Measurements from ENCODE around the gene SREBF2. TPM values are rescaled to one million over a fixed set of nuclear protein-coding genes. Genes with fewer than 3 reads are reported as not detected.
A peak's percentile ranks its signal among the peaks of the same experiment; 100 is the strongest.

Gene SREBF2
- total and polyA plus RNA-seq, 3 experiments from 2014 or later = 24.5 to 87.1 (median 85.1) TPM

GRCh38 chr22:41916745-41917358 lies 83.9 kb downstream of the SREBF2 start:
- Histone ChIP-seq H3K27ac (ENCODE audit: low read depth, low read length) (no peak overlapping the region), H3K36me3 (ENCODE audit: insufficient read depth, low read length) (no peaks in the 10 kb centered on the region), H3K9me3 (ENCODE audit: low read length) (no peaks in the 10 kb centered on the region), H3K27me3 (ENCODE audit: insufficient read depth, low read length, poor library complexity, severe bottlenecking) (peaks cover 31% of the 10 kb centered on the region), H3K4me3 (ENCODE audit: low read length) (no peak overlapping the region), H3K4me1 (ENCODE audit: insufficient read depth, low read length) (peaks cover 20% of the 10 kb centered on the region)
- Mint-ChIP-seq H3K9me3 (no peaks in the 10 kb centered on the region), H3K4me1 (peaks cover 0 to 34% (median 16%) of the 10 kb centered on the region in 3 donors), H3K27me3 (peaks cover 19 to 25% of the 10 kb centered on the region in 2 donors), H3K4me3 (peak overlapping the region in 3 of 7 donors; percentile 8 to 78 (median 32)), H3K36me3 (no peaks in the 10 kb centered on the region), H3K27ac (no peak overlapping the region)
- CTCF ChIA-PET = interaction anchor here (1.3 kb wide), 2 partner anchors 9 kb away, joined by 4 to 8 read pairs; partner anchors contain the start of gene TNFRSF13C
- DNase-seq = no peak
- POLR2A ChIA-PET = interaction anchor here (0.9 to 1.6 kb wide), 3 partner anchors 9 to 84 kb away, joined by 5 to 9 read pairs (median 6); partner anchors contain the start of genes SREBF2 and TNFRSF13C

GRCh38 chr22:41917375-41917902 lies 84.5 kb downstream of the SREBF2 start:
- Mint-ChIP-seq H3K27ac (peak overlapping the region in 1 of 8 donors; percentile 50), H3K4me1 (peaks cover 0 to 34% (median 16%) of the 10 kb centered on the region in 3 donors), H3K27me3 (peaks cover 17 to 19% of the 10 kb centered on the region in 2 donors), H3K9me3 (no peaks in the 10 kb centered on the region), H3K36me3 (no peaks in the 10 kb centered on the region), H3K4me3 (no peak overlapping the region)
- H3K27ac ChIP-seq (ENCODE audit: low read depth, low read length) = no peak overlapping the region
- no peak for DNase-seq
- H3K27me3 ChIP-seq (ENCODE audit: insufficient read depth, low read length, poor library complexity, severe bottlenecking) = peaks cover 25% of the 10 kb centered on the region
- ChIA-PET CTCF (interaction anchor here (1.3 kb wide), 1 partner anchor 8 kb away, joined by 4 read pairs; no protein-coding TSS in a partner anchor), POLR2A (interaction anchor here (1.6 kb wide), 2 partner anchors 9 to 23 kb away, joined by 5 to 9 read pairs; partner anchors contain the start of gene TNFRSF13C)
- H3K9me3 ChIP-seq (ENCODE audit: low read length) = no peaks in the 10 kb centered on the region
- peaks cover 20% of the 10 kb centered on the region for H3K4me1 ChIP-seq (ENCODE audit: insufficient read depth, low read length)
- no peaks in the 10 kb centered on the region for H3K36me3 ChIP-seq (ENCODE audit: insufficient read depth, low read length)
- H3K4me3 ChIP-seq (ENCODE audit: low read length) = no peak overlapping the region

GRCh38 chr22:41917903-41918791 lies 85.2 kb downstream of the SREBF2 start:
- H3K36me3 ChIP-seq (ENCODE audit: insufficient read depth, low read length) = no peaks in the 10 kb centered on the region
- Mint-ChIP-seq H3K4me3 (peak overlapping the region in 6 of 7 donors; percentile 6 to 66 (median 60)), H3K9me3 (no peaks in the 10 kb centered on the region), H3K36me3 (no peaks in the 10 kb centered on the region), H3K27ac (peak overlapping the region in 2 of 8 donors; percentile 17 to 93), H3K4me1 (peaks cover 0 to 29% (median 16%) of the 10 kb centered on the region in 3 donors), H3K27me3 (peaks cover 12% of the 10 kb centered on the region in 2 donors)
- CTCF ChIA-PET = interaction anchor here (1.3 kb wide), 1 partner anchor 7 kb away, joined by 4 read pairs; no protein-coding TSS in a partner anchor
- POLR2A ChIA-PET = interaction anchor here (0.6 kb wide), 1 partner anchor 8 kb away, joined by 3 read pairs; the partner anchor contains the start of gene TNFRSF13C
- no peak overlapping the region for H3K27ac ChIP-seq (ENCODE audit: low read depth, low read length)
- H3K4me3 ChIP-seq (ENCODE audit: low read length) = no peak overlapping the region
- DNase-seq = no peak
- peaks cover 18% of the 10 kb centered on the region for H3K27me3 ChIP-seq (ENCODE audit: insufficient read depth, low read length, poor library complexity, severe bottlenecking)
- no peaks in the 10 kb centered on the region for H3K9me3 ChIP-seq (ENCODE audit: low read length)
- H3K4me1 ChIP-seq (ENCODE audit: insufficient read depth, low read length) = peaks cover 20% of the 10 kb centered on the region

- Mint-ChIP-seq H3K4me3 (peak overlapping the region; percentile 45 to 75 (median 65)), H3K9me3 (no peaks in the 10 kb centered on the region)
These were observed 86.7 kb downstream of the SREBF2 start for GRCh38 chr22:41919357-41920224.

GRCh38 chr22:41920271-41920976 lies 87.5 kb downstream of the SREBF2 start:
- no peak for DNase-seq
- H3K36me3 ChIP-seq (ENCODE audit: insufficient read depth, low read length) = no peaks in the 10 kb centered on the region
- Mint-ChIP-seq H3K27ac (peak overlapping the region in 1 of 8 donors; percentile 60), H3K36me3 (peaks cover 0 to 4% (median 0%) of the 10 kb centered on the region in 3 donors), H3K9me3 (no peaks in the 10 kb centered on the region), H3K27me3 (peaks cover 11 to 12% of the 10 kb centered on the region in 2 donors), H3K4me1 (peaks cover 4 to 29% (median 18%) of the 10 kb centered on the region in 3 donors), H3K4me3 (peak overlapping the region in 5 of 7 donors; percentile 15 to 78 (median 60))
- CTCF ChIA-PET = interaction anchor here (2.1 kb wide), 1 partner anchor 20 kb away, joined by 7 read pairs; no protein-coding TSS in a partner anchor
- no peak overlapping the region for H3K27ac ChIP-seq (ENCODE audit: low read depth, low read length)
- POLR2A ChIA-PET = interaction anchor here (1.4 to 1.5 kb wide), 2 partner anchors 13 to 20 kb away, joined by 8 to 10 read pairs; no protein-coding TSS in a partner anchor
- H3K4me1 ChIP-seq (ENCODE audit: insufficient read depth, low read length) = peaks cover 18% of the 10 kb centered on the region
- no peak overlapping the region for H3K4me3 ChIP-seq (ENCODE audit: low read length)
- H3K27me3 ChIP-seq (ENCODE audit: insufficient read depth, low read length, poor library complexity, severe bottlenecking) = peaks cover 11% of the 10 kb centered on the region
- no peaks in the 10 kb centered on the region for H3K9me3 ChIP-seq (ENCODE audit: low read length)

More at GRCh38 chr22:41919357-41920224, 86.7 kb downstream of the SREBF2 start:
- Mint-ChIP-seq H3K27ac (peak overlapping the region in 4 of 8 donors; percentile 24 to 77 (median 42)), H3K4me1 (peaks cover 0 to 26% (median 14%) of the 10 kb centered on the region in 3 donors), H3K36me3 (no peaks in the 10 kb centered on the region), H3K27me3 (peaks cover 9 to 12% of the 10 kb centered on the region in 2 donors)
- Histone ChIP-seq H3K27me3 (ENCODE audit: insufficient read depth, low read length, poor library complexity, severe bottlenecking) (peaks cover 14% of the 10 kb centered on the region), H3K36me3 (ENCODE audit: insufficient read depth, low read length) (no peaks in the 10 kb centered on the region), H3K9me3 (ENCODE audit: low read length) (no peaks in the 10 kb centered on the region), H3K27ac (ENCODE audit: low read depth, low read length) (no peak overlapping the region), H3K4me3 (ENCODE audit: low read length) (peak overlapping the region; percentile 67), H3K4me1 (ENCODE audit: insufficient read depth, low read length) (peaks cover 20% of the 10 kb centered on the region)
- CTCF ChIA-PET = interaction anchor here (0.9 to 2.1 kb wide), 2 partner anchors 12 to 21 kb away, joined by 3 to 7 read pairs; no protein-coding TSS in a partner anchor
- DNase-seq = peak in 3 of 5 donors; percentile 35 to 67 (median 46)
- POLR2A ChIA-PET = interaction anchor here (1.4 to 1.5 kb wide), 2 partner anchors 12 to 21 kb away, joined by 8 to 10 read pairs; no protein-coding TSS in a partner anchor

- peaks cover 4 to 33% (median 15%) of the 10 kb centered on the region in 3 donors for H3K4me1 Mint-ChIP-seq
- ChIA-PET POLR2A (no interaction called here), CTCF (interaction anchor here (9.1 kb wide), 1 partner anchor 16 kb away, joined by 106 read pairs; no protein-coding TSS in a partner anchor)
- no peak for DNase-seq
- Histone ChIP-seq H3K4me1 (ENCODE audit: insufficient read depth, low read length) (peaks cover 19% of the 10 kb centered on the region), H3K4me3 (ENCODE audit: low read length) (no peak overlapping the region), H3K36me3 (ENCODE audit: insufficient read depth, low read length) (no peaks in the 10 kb centered on the region), H3K27ac (ENCODE audit: low read depth, low read length) (no peak overlapping the region), H3K27me3 (ENCODE audit: insufficient read depth, low read length, poor library complexity, severe bottlenecking) (no peaks in the 10 kb centered on the region), H3K9me3 (ENCODE audit: low read length) (no peaks in the 10 kb centered on the region)
- no peaks in the 10 kb centered on the region for H3K9me3 Mint-ChIP-seq
- H3K27ac Mint-ChIP-seq = peak overlapping the region in 1 of 8 donors; percentile 11
- peaks cover 2 to 3% of the 10 kb centered on the region in 2 donors for H3K27me3 Mint-ChIP-seq
- H3K4me3 Mint-ChIP-seq = peak overlapping the region in 1 of 7 donors; percentile 50
- H3K36me3 Mint-ChIP-seq = peaks cover 0 to 7% (median 0%) of the 10 kb centered on the region in 3 donors
These were observed 89.4 kb downstream of the SREBF2 start for GRCh38 chr22:41922328-41922727.
